ENCODE data around the gene ZNRF1. TPM values are rescaled to one million over a fixed set of nuclear protein-coding genes. Genes with fewer than 3 reads are reported as not detected.

The ZNRF1 gene
- total RNA-seq, 1 donor: 19.9 TPM

- DNase-seq (ENCODE audit: insufficient read length, low spot score, missing footprints): no peak
Measured at GRCh38 chr16:75054556-75054947, 55.7 kb downstream of the ZNRF1 start.

GRCh38 chr16:75058806-75059205 lies 60.0 kb downstream of the ZNRF1 start:
- Histone ChIP-seq H4K20me1 (ENCODE audit: insufficient read depth, low read length) (peaks cover 45% of the 10 kb centered on the region), H3K4me2 (ENCODE audit: insufficient read depth, low read length) (no peak overlapping the region), H3K4me3 (ENCODE audit: insufficient read depth, low read length) (no peak overlapping the region), H3K79me2 (ENCODE audit: insufficient read depth, low read length) (peaks cover 69% of the 10 kb centered on the region), H3K36me3 (ENCODE audit: insufficient read depth, low read length) (no peaks in the 10 kb centered on the region), H3K9me3 (ENCODE audit: low read depth, low read length) (no peaks in the 10 kb centered on the region), H3K4me1 (ENCODE audit: insufficient read depth, low read length) (peaks cover 5% of the 10 kb centered on the region), H2AFZ (ENCODE audit: low read length) (no peak overlapping the region), H3K27me3 (ENCODE audit: insufficient read depth, low read length) (no peaks in the 10 kb centered on the region), H3K27ac (ENCODE audit: low read depth, low read length) (no peak overlapping the region)
- DNase-seq (ENCODE audit: insufficient read length, low spot score, missing footprints): no peak
- TF ChIP-seq CTCF (IDR thresholded peaks at IDR 0.05; ENCODE audit: extremely low read depth, low read depth, low read length): no peak

More at GRCh38 chr16:75054556-75054947, 55.7 kb downstream of the ZNRF1 start:
- TF ChIP-seq CTCF (IDR thresholded peaks at IDR 0.05; ENCODE audit: extremely low read depth, low read depth, low read length): no peak
- Histone ChIP-seq H3K79me2 (ENCODE audit: insufficient read depth, low read length) (peaks cover 65% of the 10 kb centered on the region), H3K27ac (ENCODE audit: low read depth, low read length) (no peak overlapping the region), H3K4me2 (ENCODE audit: insufficient read depth, low read length) (no peak overlapping the region), H2AFZ (ENCODE audit: low read length) (no peak overlapping the region), H3K4me3 (ENCODE audit: insufficient read depth, low read length) (no peak overlapping the region), H3K27me3 (ENCODE audit: insufficient read depth, low read length) (no peaks in the 10 kb centered on the region), H4K20me1 (ENCODE audit: insufficient read depth, low read length) (peaks cover 19% of the 10 kb centered on the region), H3K36me3 (ENCODE audit: insufficient read depth, low read length) (no peaks in the 10 kb centered on the region), H3K4me1 (ENCODE audit: insufficient read depth, low read length) (peaks cover 5% of the 10 kb centered on the region), H3K9me3 (ENCODE audit: low read depth, low read length) (no peaks in the 10 kb centered on the region)

- H2AFZ ChIP-seq (ENCODE audit: low read length): no peak overlapping the region
- DNase-seq (ENCODE audit: insufficient read length, low spot score, missing footprints): no peak
- no peak overlapping the region for H3K4me2 ChIP-seq (ENCODE audit: insufficient read depth, low read length)
- no peaks in the 10 kb centered on the region for H3K9me3 ChIP-seq (ENCODE audit: low read depth, low read length)
- H3K4me1 ChIP-seq (ENCODE audit: insufficient read depth, low read length): peaks cover 2% of the 10 kb centered on the region
- H3K4me3 ChIP-seq (ENCODE audit: insufficient read depth, low read length): no peak overlapping the region
- TF ChIP-seq CTCF (IDR thresholded peaks at IDR 0.05; ENCODE audit: extremely low read depth, low read depth, low read length): no peak
- peaks cover 41% of the 10 kb centered on the region for H4K20me1 ChIP-seq (ENCODE audit: insufficient read depth, low read length)
- H3K79me2 ChIP-seq (ENCODE audit: insufficient read depth, low read length): peaks cover 63% of the 10 kb centered on the region
- no peaks in the 10 kb centered on the region for H3K36me3 ChIP-seq (ENCODE audit: insufficient read depth, low read length)
- no peaks in the 10 kb centered on the region for H3K27me3 ChIP-seq (ENCODE audit: insufficient read depth, low read length)
- no peak overlapping the region for H3K27ac ChIP-seq (ENCODE audit: low read depth, low read length)
Measured at GRCh38 chr16:75059411-75059810, 60.6 kb downstream of the ZNRF1 start.

GRCh38 chr16:75060723-75061122 lies 61.9 kb downstream of the ZNRF1 start:
- no peak for TF ChIP-seq CTCF (IDR thresholded peaks at IDR 0.05; ENCODE audit: extremely low read depth, low read depth, low read length)
- no peak overlapping the region for H3K27ac ChIP-seq (ENCODE audit: low read depth, low read length)
- no peaks in the 10 kb centered on the region for H3K4me1 ChIP-seq (ENCODE audit: insufficient read depth, low read length)
- no peak overlapping the region for H2AFZ ChIP-seq (ENCODE audit: low read length)
- peaks cover 63% of the 10 kb centered on the region for H3K79me2 ChIP-seq (ENCODE audit: insufficient read depth, low read length)
- H3K4me3 ChIP-seq (ENCODE audit: insufficient read depth, low read length): no peak overlapping the region
- H3K36me3 ChIP-seq (ENCODE audit: insufficient read depth, low read length): no peaks in the 10 kb centered on the region
- no peaks in the 10 kb centered on the region for H3K27me3 ChIP-seq (ENCODE audit: insufficient read depth, low read length)
- H4K20me1 ChIP-seq (ENCODE audit: insufficient read depth, low read length): peaks cover 45% of the 10 kb centered on the region
- H3K4me2 ChIP-seq (ENCODE audit: insufficient read depth, low read length): no peak overlapping the region
- no peaks in the 10 kb centered on the region for H3K9me3 ChIP-seq (ENCODE audit: low read depth, low read length)
- no peak for DNase-seq (ENCODE audit: insufficient read length, low spot score, missing footprints)
